ENCODE data around the gene ANAPC4. TPM values are rescaled to one million over a fixed set of nuclear protein-coding genes. Genes with fewer than 3 reads are reported as not detected.

The ANAPC4 gene
- total RNA-seq, 2 donors from 2014 or later: 25.7 to 33.9 TPM

DNA sequence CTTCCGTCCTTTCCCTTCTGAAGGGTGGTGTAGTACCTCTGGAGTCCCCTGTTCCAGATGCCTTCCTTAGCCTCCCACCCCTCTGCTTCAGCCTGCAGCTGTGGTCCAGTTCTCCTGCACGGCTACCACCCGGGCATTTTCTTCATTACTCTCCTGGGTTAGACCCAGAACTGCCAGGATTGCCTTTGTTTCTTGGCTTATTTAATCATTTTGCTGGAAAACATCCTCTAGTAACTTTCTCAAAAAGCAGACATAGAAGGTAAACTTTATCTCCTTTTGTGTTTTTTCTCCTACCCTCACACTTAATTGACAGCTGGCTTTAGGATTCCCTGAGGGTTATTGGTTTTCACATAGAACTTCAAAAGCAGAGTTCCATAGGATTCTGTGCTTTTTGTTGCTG is 20.2 kb downstream of the ANAPC4 start:
- H3K4me1 ChIP-seq: no peaks in the 10 kb centered on the region
- TF ChIP-seq, protein P1, sequence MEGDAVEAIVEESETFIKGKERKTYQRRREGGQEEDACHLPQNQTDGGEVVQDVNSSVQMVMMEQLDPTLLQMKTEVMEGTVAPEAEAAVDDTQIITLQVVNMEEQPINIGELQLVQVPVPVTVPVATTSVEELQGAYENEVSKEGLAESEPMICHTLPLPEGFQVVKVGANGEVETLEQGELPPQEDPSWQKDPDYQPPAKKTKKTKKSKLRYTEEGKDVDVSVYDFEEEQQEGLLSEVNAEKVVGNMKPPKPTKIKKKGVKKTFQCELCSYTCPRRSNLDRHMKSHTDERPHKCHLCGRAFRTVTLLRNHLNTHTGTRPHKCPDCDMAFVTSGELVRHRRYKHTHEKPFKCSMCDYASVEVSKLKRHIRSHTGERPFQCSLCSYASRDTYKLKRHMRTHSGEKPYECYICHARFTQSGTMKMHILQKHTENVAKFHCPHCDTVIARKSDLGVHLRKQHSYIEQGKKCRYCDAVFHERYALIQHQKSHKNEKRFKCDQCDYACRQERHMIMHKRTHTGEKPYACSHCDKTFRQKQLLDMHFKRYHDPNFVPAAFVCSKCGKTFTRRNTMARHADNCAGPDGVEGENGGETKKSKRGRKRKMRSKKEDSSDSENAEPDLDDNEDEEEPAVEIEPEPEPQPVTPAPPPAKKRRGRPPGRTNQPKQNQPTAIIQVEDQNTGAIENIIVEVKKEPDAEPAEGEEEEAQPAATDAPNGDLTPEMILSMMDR (IDR thresholded peaks at IDR 0.05): no peak
- no peak for TF ChIP-seq POLR2A (IDR thresholded peaks at IDR 0.05)
- peaks cover 0 to 26% of the 10 kb centered on the region in 2 donors for H3K36me3 ChIP-seq (replicated peaks in 1 of 2; ENCODE audit: insufficient read depth in 1 of 2, low read depth in 2 of 2)
- no peaks in the 10 kb centered on the region for H3K27me3 ChIP-seq
- intact Hi-C loops (cut with DNase I): no loop called here
- no peak overlapping the region for H3K4me3 ChIP-seq
- ATAC-seq: no peak
- no peak overlapping the region for H3K27ac ChIP-seq
- DNase-seq: no peak
- 96 to 98% methylated on average over 3 of the region's 3 CpGs for WGBS, 2 donors
- no peaks in the 10 kb centered on the region for H3K9me3 ChIP-seq

DNA sequence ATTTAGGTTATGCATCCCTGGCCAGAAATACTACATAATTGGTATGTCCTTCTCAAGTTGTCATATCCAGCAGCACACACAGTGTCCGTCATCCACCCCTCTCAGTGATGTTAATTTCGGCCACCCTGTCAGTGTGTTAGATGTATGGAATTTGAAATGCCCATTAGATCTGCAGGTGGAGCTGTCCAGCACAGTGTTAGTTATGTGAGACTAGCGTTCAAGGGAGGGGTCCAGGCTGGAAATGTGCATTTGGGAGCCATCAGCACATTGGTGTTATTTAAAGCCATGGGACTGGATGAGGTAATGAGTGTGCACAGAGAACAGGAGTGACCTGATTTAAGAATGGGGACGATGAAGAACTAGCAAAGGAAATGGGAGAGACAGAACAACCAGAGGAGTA is 22.4 kb downstream of the ANAPC4 start:
- intact Hi-C loops (cut with DNase I): no loop called here
- H3K27ac ChIP-seq: no peak overlapping the region
- H3K4me3 ChIP-seq: no peak overlapping the region
- DNase-seq: no peak
- H3K4me1 ChIP-seq: no peaks in the 10 kb centered on the region
- ATAC-seq: no peak
- no peaks in the 10 kb centered on the region for H3K27me3 ChIP-seq
- WGBS, 2 donors: 88 to 94% methylated on average over 4 of the region's 4 CpGs
- no peaks in the 10 kb centered on the region for H3K9me3 ChIP-seq
- H3K36me3 ChIP-seq (replicated peaks in 1 of 2; ENCODE audit: insufficient read depth in 1 of 2, low read depth in 2 of 2): peaks cover 5 to 21% of the 10 kb centered on the region in 2 donors
- no peak for TF ChIP-seq POLR2A (IDR thresholded peaks at IDR 0.05)
- TF ChIP-seq, protein P1 (IDR thresholded peaks at IDR 0.05): no peak

DNA sequence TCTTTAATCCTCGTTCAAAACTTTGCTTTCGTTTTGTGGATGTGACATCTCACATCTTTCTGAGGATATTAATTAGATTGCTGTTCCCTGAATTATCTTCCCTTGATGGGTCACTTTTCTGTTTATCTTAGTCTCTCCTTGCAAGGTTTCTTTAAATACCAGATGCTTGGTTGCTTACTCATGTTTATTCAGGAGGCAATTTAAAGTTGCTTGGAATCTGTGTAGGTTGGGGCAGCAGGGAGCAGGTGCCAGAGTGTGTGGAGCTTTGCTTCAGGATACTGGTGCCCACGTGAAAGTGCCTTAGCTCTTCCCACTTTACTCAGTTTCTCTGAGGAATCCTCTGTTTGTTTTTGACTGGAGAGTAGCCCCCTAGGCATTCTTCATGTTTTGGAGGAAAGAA is 24.0 kb downstream of the ANAPC4 start:
- DNase-seq (no peak), ATAC-seq (no peak)
- no peaks in the 10 kb centered on the region for H3K27me3 ChIP-seq
- H3K36me3 ChIP-seq (replicated peaks in 1 of 2; ENCODE audit: insufficient read depth in 1 of 2, low read depth in 2 of 2): peaks cover 5 to 19% of the 10 kb centered on the region in 2 donors
- WGBS, 2 donors: 68 to 76% methylated on average over 3 of the region's 3 CpGs
- no peaks in the 10 kb centered on the region for H3K4me1 ChIP-seq
- H3K4me3 ChIP-seq: no peak overlapping the region
- H3K27ac ChIP-seq: no peak overlapping the region
- intact Hi-C loops (cut with DNase I): no loop called here
- TF ChIP-seq, protein P1 (IDR thresholded peaks at IDR 0.05): no peak
- TF ChIP-seq POLR2A (IDR thresholded peaks at IDR 0.05): no peak
- H3K9me3 ChIP-seq: no peaks in the 10 kb centered on the region

DNA sequence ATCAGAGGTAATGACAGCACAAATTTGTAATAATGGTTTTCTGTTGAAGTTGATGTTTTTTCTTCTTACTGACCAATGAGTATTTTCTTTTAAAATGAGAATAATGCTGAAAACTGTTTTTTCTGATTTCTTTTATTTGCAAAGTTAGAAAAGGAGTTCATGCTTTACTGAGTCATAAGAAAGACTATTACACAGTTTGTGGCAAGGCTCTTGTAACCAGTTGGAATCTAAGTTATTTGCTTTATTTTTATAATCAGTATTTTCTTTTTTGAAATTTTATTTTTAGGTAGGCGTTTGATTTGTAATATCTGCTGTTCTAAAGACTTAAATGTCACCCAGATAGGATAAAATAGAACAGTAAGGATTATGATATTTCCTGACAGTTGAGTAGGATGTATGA is 25.5 kb downstream of the ANAPC4 start:
- H3K4me1 ChIP-seq: no peaks in the 10 kb centered on the region
- H3K27me3 ChIP-seq: no peaks in the 10 kb centered on the region
- WGBS, 2 donors: 64 to 84% methylated on average over 1 of the region's 1 CpG
- ATAC-seq (no peak), DNase-seq (no peak)
- no peaks in the 10 kb centered on the region for H3K9me3 ChIP-seq
- H3K4me3 ChIP-seq: no peak overlapping the region
- no peak for TF ChIP-seq POLR2A (IDR thresholded peaks at IDR 0.05)
- TF ChIP-seq, protein P1 (IDR thresholded peaks at IDR 0.05): no peak
- intact Hi-C loops (cut with DNase I): no loop called here
- H3K36me3 ChIP-seq (replicated peaks in 1 of 2; ENCODE audit: insufficient read depth in 1 of 2, low read depth in 2 of 2): peaks cover 5 to 14% of the 10 kb centered on the region in 2 donors
- no peak overlapping the region for H3K27ac ChIP-seq

DNA sequence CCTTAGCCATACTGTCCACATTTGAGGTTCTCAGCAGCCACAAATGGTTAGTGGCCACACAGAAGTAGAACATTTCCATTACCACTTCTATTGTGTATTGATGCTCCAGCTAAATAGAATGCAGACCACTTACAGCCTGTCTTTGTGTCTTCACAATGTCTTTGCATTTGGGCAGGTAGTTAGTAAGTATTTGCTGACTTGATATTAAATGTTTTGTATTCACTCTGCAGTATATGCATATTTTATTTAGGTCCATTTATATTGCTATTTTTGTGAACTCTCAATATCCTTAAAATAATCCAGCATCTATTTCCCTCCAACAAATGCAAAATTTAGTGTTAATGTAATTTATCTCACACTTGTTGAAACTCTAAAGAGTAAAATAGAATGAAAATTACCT is 26.6 kb downstream of the ANAPC4 start:
- Histone ChIP-seq H3K4me1 (no peaks in the 10 kb centered on the region), H3K36me3 (replicated peaks in 1 of 2; ENCODE audit: insufficient read depth in 1 of 2, low read depth in 2 of 2) (peaks cover 5 to 15% of the 10 kb centered on the region in 2 donors)
- no peak for ATAC-seq

More for the DNA sequence above, 26.6 kb downstream of the ANAPC4 start:
- Histone ChIP-seq H3K27me3 (no peaks in the 10 kb centered on the region), H3K4me3 (no peak overlapping the region), H3K27ac (no peak overlapping the region), H3K9me3 (no peaks in the 10 kb centered on the region)
- intact Hi-C loops (cut with DNase I): no loop called here
- DNase-seq: no peak
- TF ChIP-seq, protein P1 (IDR thresholded peaks at IDR 0.05): no peak
- TF ChIP-seq POLR2A (IDR thresholded peaks at IDR 0.05): no peak
